ENCODE results near the gene CTRL.
"Not testable (repeated sequence)": the region's sequence is repeated elsewhere in the genome, so short reads cannot be mapped to it uniquely, and the experiment has no call there.

Gene CTRL

GRCh38 chr16:67940446-67941089 is 8.9 kb upstream of the CTRL start:
- intact Hi-C loops (cut with micrococcal nuclease): no loop called here
- Mint-ChIP-seq H3K9me3 (no peaks in the 10 kb centered on the region), H3K36me3 (ENCODE audit: low read depth) (peaks cover 68% of the 10 kb centered on the region), H3K4me3 (no peak overlapping the region), H3K4me1 (ENCODE audit: low read depth) (peaks cover 28% of the 10 kb centered on the region), H3K27ac (no peak overlapping the region), H3K27me3 (no peaks in the 10 kb centered on the region)

GRCh38 chr16:67939507-67940445 is 8.1 kb upstream of the CTRL start:
- H3K4me3 Mint-ChIP-seq: no peak overlapping the region
- H3K27ac Mint-ChIP-seq: no peak overlapping the region
- H3K4me1 Mint-ChIP-seq (ENCODE audit: low read depth): peaks cover 36% of the 10 kb centered on the region
- no peaks in the 10 kb centered on the region for H3K27me3 Mint-ChIP-seq
- H3K9me3 Mint-ChIP-seq: no peaks in the 10 kb centered on the region
- intact Hi-C loops (cut with micrococcal nuclease): loop anchor here (5.0 to 10.0 kb wide), 3 partner anchors 65 to 122 kb away; partner anchors contain the start of gene EDC4
- H3K36me3 Mint-ChIP-seq (ENCODE audit: low read depth): peaks cover 68% of the 10 kb centered on the region

- H3K4me3 Mint-ChIP-seq, H3K27me3 Mint-ChIP-seq, H3K9me3 Mint-ChIP-seq: not testable (repeated sequence)
- Mint-ChIP-seq H3K36me3 (ENCODE audit: low read depth) (peaks cover 68% of the 10 kb centered on the region), H3K4me1 (ENCODE audit: low read depth) (peaks cover 44% of the 10 kb centered on the region), H3K27ac (peak overlapping the region; percentile 91)
- intact Hi-C loops (cut with micrococcal nuclease): loop anchor here (5.0 to 10.0 kb wide), 3 partner anchors 63 to 120 kb away; partner anchors contain the start of gene EDC4
These were observed 6.1 kb upstream of the CTRL start for GRCh38 chr16:67937713-67938112.

- H3K9me3 Mint-ChIP-seq: no peaks in the 10 kb centered on the region
- peaks cover 68% of the 10 kb centered on the region for H3K36me3 Mint-ChIP-seq (ENCODE audit: low read depth)
- peaks cover 44% of the 10 kb centered on the region for H3K4me1 Mint-ChIP-seq (ENCODE audit: low read depth)
- peak overlapping the region; percentile 91 for H3K27ac Mint-ChIP-seq
- peak overlapping the region; percentile 83 for H3K4me3 Mint-ChIP-seq
- H3K27me3 Mint-ChIP-seq: no peaks in the 10 kb centered on the region
- intact Hi-C loops (cut with micrococcal nuclease): loop anchor here (5.0 to 10.0 kb wide), 3 partner anchors 62 to 120 kb away; partner anchors contain the start of gene EDC4
These were observed 5.4 kb upstream of the CTRL start for GRCh38 chr16:67936880-67937605.

- Mint-ChIP-seq H3K4me3 (peak within 1 kb of the TSS; percentile 83), H3K27me3 (no peaks in the 10 kb centered on the region), H3K36me3 (ENCODE audit: low read depth) (peaks cover 68% of the 10 kb centered on the region), H3K4me1 (ENCODE audit: low read depth) (peaks cover 37% of the 10 kb centered on the region), H3K27ac (peak within 1 kb of the TSS; percentile 91), H3K9me3 (no peaks in the 10 kb centered on the region)
- intact Hi-C loops (cut with micrococcal nuclease): loop anchor here (5.0 to 10.0 kb wide), 3 partner anchors 62 to 119 kb away; partner anchors contain the start of gene EDC4
These were observed 4.6 kb upstream of the CTRL start, which contains the start of gene PSMB10 for GRCh38 chr16:67936124-67936879. Gene PSMB10 (minus strand): TSS chr16:67936850. CDS start chr16:67936749, 101 bp downstream.

- intact Hi-C loops (cut with micrococcal nuclease): loop anchor here (5.0 to 10.0 kb wide), 3 partner anchors 61 to 118 kb away; partner anchors contain the start of gene EDC4
- peak overlapping the region; percentile 83 for H3K4me3 Mint-ChIP-seq
- H3K9me3 Mint-ChIP-seq: no peaks in the 10 kb centered on the region
- peak overlapping the region; percentile 91 for H3K27ac Mint-ChIP-seq
- H3K36me3 Mint-ChIP-seq (ENCODE audit: low read depth): peaks cover 74% of the 10 kb centered on the region
- no peaks in the 10 kb centered on the region for H3K27me3 Mint-ChIP-seq
- H3K4me1 Mint-ChIP-seq (ENCODE audit: low read depth): peaks cover 37% of the 10 kb centered on the region
These were observed 3.9 kb upstream of the CTRL start for GRCh38 chr16:67935402-67936123.

GRCh38 chr16:67935101-67935401 is 3.4 kb upstream of the CTRL start:
- intact Hi-C loops (cut with micrococcal nuclease): loop anchor here (5.0 to 10.0 kb wide), 3 partner anchors 60 to 118 kb away; partner anchors contain the start of gene EDC4
- H3K27ac Mint-ChIP-seq: peak overlapping the region; percentile 91
- H3K9me3 Mint-ChIP-seq: no peaks in the 10 kb centered on the region
- H3K27me3 Mint-ChIP-seq: no peaks in the 10 kb centered on the region
- peaks cover 76% of the 10 kb centered on the region for H3K36me3 Mint-ChIP-seq (ENCODE audit: low read depth)
- peaks cover 33% of the 10 kb centered on the region for H3K4me1 Mint-ChIP-seq (ENCODE audit: low read depth)
- peak overlapping the region; percentile 83 for H3K4me3 Mint-ChIP-seq

GRCh38 chr16:67934306-67935100 is 2.8 kb upstream of the CTRL start:
- intact Hi-C loops (cut with micrococcal nuclease): loop anchor here (5.0 to 10.0 kb wide), 3 partner anchors 60 to 117 kb away; partner anchors contain the start of gene EDC4
- Mint-ChIP-seq H3K27ac (peak overlapping the region; percentile 91), H3K4me3 (no peak overlapping the region), H3K36me3 (ENCODE audit: low read depth) (peaks cover 76% of the 10 kb centered on the region), H3K27me3 (no peaks in the 10 kb centered on the region), H3K4me1 (ENCODE audit: low read depth) (peaks cover 27% of the 10 kb centered on the region), H3K9me3 (no peaks in the 10 kb centered on the region)

GRCh38 chr16:67933805-67934204 is 2.1 kb upstream of the CTRL start:
- intact Hi-C loops (cut with micrococcal nuclease): loop anchor here (10.0 kb wide), 1 partner anchor 59 kb away; the partner anchor contains the start of gene EDC4
- no peaks in the 10 kb centered on the region for H3K9me3 Mint-ChIP-seq
- H3K4me1 Mint-ChIP-seq (ENCODE audit: low read depth): peaks cover 25% of the 10 kb centered on the region
- H3K4me3 Mint-ChIP-seq: no peak overlapping the region
- no peaks in the 10 kb centered on the region for H3K27me3 Mint-ChIP-seq
- H3K36me3 Mint-ChIP-seq (ENCODE audit: low read depth): peaks cover 78% of the 10 kb centered on the region
- no peak overlapping the region for H3K27ac Mint-ChIP-seq

GRCh38 chr16:67932462-67932840 is 789 bp upstream of the CTRL start:
- Mint-ChIP-seq H3K9me3 (no peaks in the 10 kb centered on the region), H3K27me3 (no peaks in the 10 kb centered on the region), H3K4me3 (no peak overlapping the region), H3K36me3 (ENCODE audit: low read depth) (peaks cover 92% of the 10 kb centered on the region), H3K27ac (no peak overlapping the region), H3K4me1 (ENCODE audit: low read depth) (peaks cover 23% of the 10 kb centered on the region)
- intact Hi-C loops (cut with micrococcal nuclease): loop anchor here (10.0 kb wide), 1 partner anchor 58 kb away; the partner anchor contains the start of gene EDC4

GRCh38 chr16:67930678-67931211 is 917 bp downstream of the CTRL start:
- Mint-ChIP-seq H3K9me3 (no peaks in the 10 kb centered on the region), H3K4me1 (ENCODE audit: low read depth) (peaks cover 15% of the 10 kb centered on the region), H3K27ac (no peak overlapping the region), H3K36me3 (ENCODE audit: low read depth) (peaks cover 97% of the 10 kb centered on the region), H3K27me3 (no peaks in the 10 kb centered on the region), H3K4me3 (no peak overlapping the region)
- intact Hi-C loops (cut with micrococcal nuclease): loop anchor here (10.0 kb wide), 1 partner anchor 56 kb away; the partner anchor contains the start of gene EDC4

All from dendritic cell treated with granulocyte-macrophage colony-stimulating factor and Interleukin-4, amounts not matched to agents 40 ng/mL and 50 ng/mL, for 4 days (primary cell).